GM03348 (cell line): Measurements from ENCODE around the gene ELAPOR1.

ENCODE experiments used
- DNase-seq: peaks from one replicate; pipeline ENCODE4 v3.0.0; 2012; ENCODE audit warnings: low spot score

Gene ELAPOR1

GRCh38 chr1:109113590-109114341 lies at the start of gene ELAPOR1:
TSS of gene ELAPOR1 (plus strand) at chr1:109114115. CDS start at chr1:109114184, 69 bp downstream.
- DNase-seq = peak; percentile 44

- DNase-seq = no peak
Measured at GRCh38 chr1:109065137-109065536, 48.8 kb upstream of the ELAPOR1 start.

- no peak for DNase-seq
Measured at GRCh38 chr1:109067883-109068282, 46.0 kb upstream of the ELAPOR1 start.

GRCh38 chr1:109069294-109069693 lies 44.6 kb upstream of the ELAPOR1 start:
- no peak for DNase-seq

GRCh38 chr1:109075531-109076490 lies 38.1 kb upstream of the ELAPOR1 start, which contains the start of gene TAF13:
TSS of gene TAF13 (minus strand) at chr1:109076003. CDS start at chr1:109075947, 56 bp downstream.
- peak; percentile 97 for DNase-seq

GRCh38 chr1:109078317-109078716 lies 35.6 kb upstream of the ELAPOR1 start:
- DNase-seq = no peak

- DNase-seq = no peak
Measured at GRCh38 chr1:109079240-109079622, 34.7 kb upstream of the ELAPOR1 start.

- DNase-seq = no peak
Measured at GRCh38 chr1:109080441-109081082, 33.4 kb upstream of the ELAPOR1 start.

- DNase-seq = no peak
Measured at GRCh38 chr1:109083501-109083900, 30.4 kb upstream of the ELAPOR1 start.

GRCh38 chr1:109083923-109084322 lies 30.0 kb upstream of the ELAPOR1 start:
- DNase-seq = no peak

GRCh38 chr1:109084563-109085517 lies 29.1 kb upstream of the ELAPOR1 start:
- no peak for DNase-seq

GRCh38 chr1:109089242-109090015 lies 24.5 kb upstream of the ELAPOR1 start:
- DNase-seq = peak; percentile 53

GRCh38 chr1:109090196-109091077 lies 23.5 kb upstream of the ELAPOR1 start, which contains the start of gene TMEM167B:
TSS of gene TMEM167B (plus strand) at chr1:109090764. CDS start at chr1:109090873, 109 bp downstream.
- peak; percentile 90 for DNase-seq

- DNase-seq = peak; percentile 69
Measured at GRCh38 chr1:109091078-109091838, 22.7 kb upstream of the ELAPOR1 start.

GRCh38 chr1:109091839-109092193 lies 22.1 kb upstream of the ELAPOR1 start:
- DNase-seq = no peak

- no peak for DNase-seq
Measured at GRCh38 chr1:109094377-109094803, 19.5 kb upstream of the ELAPOR1 start.

GRCh38 chr1:109094871-109095270 lies 19.0 kb upstream of the ELAPOR1 start:
- DNase-seq = no peak

GRCh38 chr1:109095631-109096030 lies 18.3 kb upstream of the ELAPOR1 start:
- no peak for DNase-seq
